HUES64 (cell line): Measurements from ENCODE around the gene GRK3.

ENCODE experiments used
- H3K27ac ChIP-seq: 2 replicates; pipeline ENCODE4 v1.7.0; 2013; ENCODE audit warnings: low read depth, low read length, inconsistent platforms
- H3K27me3 ChIP-seq: 2 replicates; pipeline ENCODE4 v1.6.1; 2013; ENCODE audit warnings: mild to moderate bottlenecking, low read length; ENCODE audit not compliant: insufficient read depth
- H3K36me3 ChIP-seq: 2 replicates; pipeline ENCODE4 v1.6.1; 2013; ENCODE audit warnings: mild to moderate bottlenecking, low read length; ENCODE audit not compliant: insufficient read depth
- H3K4me1 ChIP-seq: 2 replicates; pipeline ENCODE4 v1.6.1; 2013; ENCODE audit warnings: mild to moderate bottlenecking, low read length, moderate library complexity; ENCODE audit not compliant: insufficient read depth
- H3K4me3 ChIP-seq: 2 replicates; pipeline ENCODE4 v1.5.1; 2013; ENCODE audit warnings: mild to moderate bottlenecking, low read length, moderate library complexity
- H3K9ac ChIP-seq: 2 replicates; pipeline ENCODE4 v1.6.1; 2013; ENCODE audit warnings: mild to moderate bottlenecking, low read depth, low read length
- H3K9me3 ChIP-seq: 2 replicates; pipeline ENCODE4 v1.6.1; 2013; ENCODE audit warnings: low read depth, low read length; ENCODE audit not compliant: insufficient read depth
- WGBS: fragments of 150-250, 120-280 bp; methylation state at CpG from one replicate; pipeline ENCODE4 v1.1.7; 2013; ENCODE audit warnings: missing lambda C conversion rate; 5-methylcytosine and 5-hydroxymethylcytosine counted together

GRK3 gene

GRCh38 chr22:25763239-25763777 lies 198.8 kb downstream of the GRK3 start:
- Histone ChIP-seq H3K4me1 (no peaks in the 10 kb centered on the region), H3K36me3 (no peaks in the 10 kb centered on the region), H3K4me3 (no peak overlapping the region), H3K9ac (no peak overlapping the region), H3K27me3 (no peaks in the 10 kb centered on the region), H3K9me3 (peaks cover 9% of the 10 kb centered on the region; the same call in 1 of the 2 replicates), H3K27ac (no peak overlapping the region)
- WGBS: 57% methylated on average over 7 of the region's 7 CpGs

- Histone ChIP-seq H3K4me1 (no peaks in the 10 kb centered on the region), H3K36me3 (no peaks in the 10 kb centered on the region), H3K9me3 (peaks cover 9% of the 10 kb centered on the region; the same call in 1 of the 2 replicates), H3K27me3 (no peaks in the 10 kb centered on the region), H3K27ac (no peak overlapping the region), H3K9ac (no peak overlapping the region), H3K4me3 (no peak overlapping the region)
- WGBS: 91% methylated on average over 8 of the region's 8 CpGs
Observed at GRCh38 chr22:25764270-25765015, 200.0 kb downstream of the GRK3 start.

GRCh38 chr22:25765016-25765367 lies 200.5 kb downstream of the GRK3 start:
- H3K9ac ChIP-seq: no peak overlapping the region

DNA sequence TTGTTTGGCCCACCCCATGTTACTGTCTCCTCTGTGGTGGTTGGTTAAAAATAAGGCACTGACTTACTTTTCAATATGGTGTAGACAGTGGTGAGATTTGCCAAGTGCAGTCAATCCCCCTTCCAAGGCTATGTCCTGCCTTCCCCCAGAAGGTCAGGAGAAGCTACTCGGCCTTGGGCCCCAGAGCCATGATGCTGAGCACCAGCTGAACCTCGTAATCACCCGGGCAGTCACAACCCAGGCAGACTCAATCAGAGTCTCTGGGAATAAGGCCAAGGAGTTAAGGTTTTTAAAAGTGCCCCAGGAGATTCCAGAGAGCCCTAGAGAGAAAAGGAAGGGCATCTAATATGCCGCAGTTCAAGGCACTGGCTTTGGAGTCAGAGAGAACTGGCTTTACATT lies 201.3 kb downstream of the GRK3 start:
- peaks cover 9% of the 10 kb centered on the region; the same call in 1 of the 2 replicates for H3K9me3 ChIP-seq
- no peak overlapping the region for H3K9ac ChIP-seq
- WGBS: 97% methylated on average over 4 of the region's 4 CpGs
- no peak overlapping the region for H3K27ac ChIP-seq
- no peak overlapping the region for H3K4me3 ChIP-seq
- no peaks in the 10 kb centered on the region for H3K27me3 ChIP-seq
- H3K36me3 ChIP-seq: no peaks in the 10 kb centered on the region
- no peaks in the 10 kb centered on the region for H3K4me1 ChIP-seq

More at GRCh38 chr22:25765016-25765367, 200.5 kb downstream of the GRK3 start:
- Histone ChIP-seq H3K27me3 (no peaks in the 10 kb centered on the region), H3K9me3 (peaks cover 9% of the 10 kb centered on the region; the same call in 1 of the 2 replicates), H3K36me3 (no peaks in the 10 kb centered on the region), H3K27ac (no peak overlapping the region), H3K4me1 (no peaks in the 10 kb centered on the region), H3K4me3 (no peak overlapping the region)
- 93% methylated on average over 2 of the region's 2 CpGs for WGBS

- peaks cover 9% of the 10 kb centered on the region; the same call in 1 of the 2 replicates for H3K9me3 ChIP-seq
- no peaks in the 10 kb centered on the region for H3K4me1 ChIP-seq
- H3K4me3 ChIP-seq: no peak overlapping the region
- no peaks in the 10 kb centered on the region for H3K27me3 ChIP-seq
- WGBS: 93% methylated on average over 3 of the region's 3 CpGs
- no peaks in the 10 kb centered on the region for H3K36me3 ChIP-seq
- H3K9ac ChIP-seq: no peak overlapping the region
- H3K27ac ChIP-seq: no peak overlapping the region
Observed at GRCh38 chr22:25766418-25766817, 201.9 kb downstream of the GRK3 start.

- Histone ChIP-seq H3K27ac (no peak overlapping the region), H3K4me3 (no peak overlapping the region), H3K9ac (no peak overlapping the region), H3K9me3 (peaks cover 9% of the 10 kb centered on the region; the same call in 1 of the 2 replicates), H3K27me3 (no peaks in the 10 kb centered on the region), H3K36me3 (no peaks in the 10 kb centered on the region), H3K4me1 (no peaks in the 10 kb centered on the region)
- WGBS: 95% methylated on average over 4 of the region's 4 CpGs
Observed at GRCh38 chr22:25770333-25770732, 205.9 kb downstream of the GRK3 start.

DNA sequence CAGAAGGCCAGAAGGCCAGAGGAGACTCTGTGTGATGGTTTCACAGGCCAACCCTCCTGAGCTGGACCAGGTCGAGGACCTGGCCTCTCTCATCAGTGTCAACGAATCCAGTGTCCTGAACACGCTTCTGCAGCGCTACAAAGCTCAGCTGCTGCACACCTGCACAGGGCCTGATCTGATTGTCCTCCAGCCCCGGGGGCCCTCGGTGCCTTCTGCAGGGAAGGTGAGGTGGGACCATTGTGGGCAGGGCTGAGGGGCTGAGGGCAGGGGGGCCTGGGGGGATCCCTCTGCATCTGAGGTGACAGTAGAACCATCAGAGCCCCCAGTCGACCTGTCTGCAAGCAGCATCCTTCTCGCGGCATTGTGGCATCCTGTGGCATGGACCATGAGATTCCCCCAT lies 207.8 kb downstream of the GRK3 start:
- no peak overlapping the region for H3K9ac ChIP-seq
- WGBS: 91% methylated on average over 9 of the region's 9 CpGs
- no peaks in the 10 kb centered on the region for H3K9me3 ChIP-seq
- H3K36me3 ChIP-seq: no peaks in the 10 kb centered on the region
- H3K4me1 ChIP-seq: no peaks in the 10 kb centered on the region
- no peak overlapping the region for H3K4me3 ChIP-seq
- H3K27ac ChIP-seq: no peak overlapping the region
- no peaks in the 10 kb centered on the region for H3K27me3 ChIP-seq

- H3K4me3 ChIP-seq: no peak overlapping the region
- H3K9ac ChIP-seq: no peak overlapping the region
- H3K4me1 ChIP-seq: no peaks in the 10 kb centered on the region
- WGBS: 66% methylated on average over 12 of the region's 12 CpGs
- no peak overlapping the region for H3K27ac ChIP-seq
- no peaks in the 10 kb centered on the region for H3K27me3 ChIP-seq
- no peaks in the 10 kb centered on the region for H3K36me3 ChIP-seq
- no peaks in the 10 kb centered on the region for H3K9me3 ChIP-seq
Observed at GRCh38 chr22:25774575-25775026, 210.1 kb downstream of the GRK3 start.

GRCh38 chr22:25775531-25775930 lies 211.1 kb downstream of the GRK3 start:
- H3K27ac ChIP-seq: no peak overlapping the region
- no peaks in the 10 kb centered on the region for H3K9me3 ChIP-seq
- H3K4me3 ChIP-seq: no peak overlapping the region
- no peaks in the 10 kb centered on the region for H3K4me1 ChIP-seq
- 46% methylated on average over 8 of the region's 8 CpGs for WGBS
- H3K36me3 ChIP-seq: no peaks in the 10 kb centered on the region
- no peak overlapping the region for H3K9ac ChIP-seq
- H3K27me3 ChIP-seq: no peaks in the 10 kb centered on the region

- Histone ChIP-seq H3K9ac (no peak overlapping the region), H3K36me3 (no peaks in the 10 kb centered on the region), H3K4me1 (no peaks in the 10 kb centered on the region), H3K4me3 (no peak overlapping the region), H3K9me3 (no peaks in the 10 kb centered on the region), H3K27ac (no peak overlapping the region), H3K27me3 (no peaks in the 10 kb centered on the region)
- WGBS: 90% methylated on average over 9 of the region's 9 CpGs
Observed at GRCh38 chr22:25777411-25777810, 212.9 kb downstream of the GRK3 start.

- no peak overlapping the region for H3K9ac ChIP-seq
- WGBS: 86% methylated on average over 8 of the region's 8 CpGs
Observed at GRCh38 chr22:25777870-25778269, 213.4 kb downstream of the GRK3 start.

More at GRCh38 chr22:25777870-25778269, 213.4 kb downstream of the GRK3 start:
- no peaks in the 10 kb centered on the region for H3K9me3 ChIP-seq
- H3K4me1 ChIP-seq: no peaks in the 10 kb centered on the region
- no peak overlapping the region for H3K4me3 ChIP-seq
- no peaks in the 10 kb centered on the region for H3K27me3 ChIP-seq
- H3K36me3 ChIP-seq: no peaks in the 10 kb centered on the region
- no peak overlapping the region for H3K27ac ChIP-seq
